Measurements from ENCODE around the gene SLC7A14. TPM values are rescaled to one million over a fixed set of nuclear protein-coding genes. Genes with fewer than 3 reads are reported as not detected.

SLC7A14 gene
- polyA plus RNA-seq, 1 donor from 2014 or later: not detected

- Mint-ChIP-seq H3K27ac (no peak overlapping the region), H3K27me3 (peaks cover 17% of the 10 kb centered on the region), H3K36me3 (no peaks in the 10 kb centered on the region), H3K9me3 (no peaks in the 10 kb centered on the region), H3K4me1 (no peaks in the 10 kb centered on the region), H3K4me3 (no peak overlapping the region)
Observed at GRCh38 chr3:170486398-170486797, 99.5 kb downstream of the SLC7A14 start.

- Mint-ChIP-seq H3K9me3 (no peaks in the 10 kb centered on the region), H3K4me1 (no peaks in the 10 kb centered on the region), H3K27ac (no peak overlapping the region), H3K4me3 (no peak overlapping the region), H3K27me3 (peaks cover 17% of the 10 kb centered on the region), H3K36me3 (no peaks in the 10 kb centered on the region)
Observed at GRCh38 chr3:170485696-170486095, 100.2 kb downstream of the SLC7A14 start.

GRCh38 chr3:170485294-170485693 lies 100.6 kb downstream of the SLC7A14 start:
- peaks cover 19% of the 10 kb centered on the region for H3K27me3 Mint-ChIP-seq

GRCh38 chr3:170484869-170485268 lies 101.0 kb downstream of the SLC7A14 start:
- Mint-ChIP-seq H3K4me1 (no peaks in the 10 kb centered on the region), H3K27ac (no peak overlapping the region), H3K36me3 (no peaks in the 10 kb centered on the region), H3K9me3 (no peaks in the 10 kb centered on the region), H3K27me3 (peaks cover 21% of the 10 kb centered on the region), H3K4me3 (no peak overlapping the region)

More at GRCh38 chr3:170485294-170485693, 100.6 kb downstream of the SLC7A14 start:
- H3K4me1 Mint-ChIP-seq: no peaks in the 10 kb centered on the region
- no peak overlapping the region for H3K4me3 Mint-ChIP-seq
- H3K36me3 Mint-ChIP-seq: no peaks in the 10 kb centered on the region
- no peaks in the 10 kb centered on the region for H3K9me3 Mint-ChIP-seq
- no peak overlapping the region for H3K27ac Mint-ChIP-seq

- H3K27me3 Mint-ChIP-seq: peaks cover 23% of the 10 kb centered on the region
- no peaks in the 10 kb centered on the region for H3K9me3 Mint-ChIP-seq
- no peaks in the 10 kb centered on the region for H3K36me3 Mint-ChIP-seq
- no peak overlapping the region for H3K4me3 Mint-ChIP-seq
- no peak overlapping the region for H3K27ac Mint-ChIP-seq
- no peaks in the 10 kb centered on the region for H3K4me1 Mint-ChIP-seq
Observed at GRCh38 chr3:170483485-170484262, 102.2 kb downstream of the SLC7A14 start.

GRCh38 chr3:170482199-170482598 lies 103.7 kb downstream of the SLC7A14 start:
- Mint-ChIP-seq H3K27ac (no peak overlapping the region), H3K27me3 (peaks cover 19% of the 10 kb centered on the region), H3K4me3 (no peak overlapping the region), H3K9me3 (no peaks in the 10 kb centered on the region), H3K36me3 (no peaks in the 10 kb centered on the region), H3K4me1 (no peaks in the 10 kb centered on the region)

GRCh38 chr3:170480111-170480510 lies 105.8 kb downstream of the SLC7A14 start:
- H3K4me3 Mint-ChIP-seq: no peak overlapping the region
- H3K27ac Mint-ChIP-seq: no peak overlapping the region
- H3K4me1 Mint-ChIP-seq: no peaks in the 10 kb centered on the region
- H3K27me3 Mint-ChIP-seq: peaks cover 16% of the 10 kb centered on the region
- no peaks in the 10 kb centered on the region for H3K36me3 Mint-ChIP-seq
- H3K9me3 Mint-ChIP-seq: no peaks in the 10 kb centered on the region

- peak overlapping the region in 1 of 3 donors; percentile 17 for H3K27ac Mint-ChIP-seq
- H3K27me3 Mint-ChIP-seq: peaks cover 24% of the 10 kb centered on the region
- H3K4me1 Mint-ChIP-seq: no peaks in the 10 kb centered on the region
- H3K4me3 Mint-ChIP-seq: no peak overlapping the region
- no peaks in the 10 kb centered on the region for H3K36me3 Mint-ChIP-seq
- H3K9me3 Mint-ChIP-seq: no peaks in the 10 kb centered on the region
Observed at GRCh38 chr3:170477395-170477794, 108.5 kb downstream of the SLC7A14 start.

- Mint-ChIP-seq H3K27ac (no peak overlapping the region), H3K27me3 (peaks cover 24% of the 10 kb centered on the region), H3K4me3 (no peak overlapping the region), H3K4me1 (no peaks in the 10 kb centered on the region), H3K36me3 (no peaks in the 10 kb centered on the region), H3K9me3 (no peaks in the 10 kb centered on the region)
Observed at GRCh38 chr3:170476291-170476690, 109.6 kb downstream of the SLC7A14 start.

GRCh38 chr3:170475092-170475685 lies 110.7 kb downstream of the SLC7A14 start:
- Mint-ChIP-seq H3K27ac (no peak overlapping the region), H3K36me3 (no peaks in the 10 kb centered on the region), H3K4me3 (no peak overlapping the region), H3K4me1 (no peaks in the 10 kb centered on the region), H3K9me3 (no peaks in the 10 kb centered on the region), H3K27me3 (peaks cover 23% of the 10 kb centered on the region)

GRCh38 chr3:170473358-170473757 lies 112.5 kb downstream of the SLC7A14 start:
- no peak overlapping the region for H3K27ac Mint-ChIP-seq
- peaks cover 22% of the 10 kb centered on the region for H3K27me3 Mint-ChIP-seq
- no peaks in the 10 kb centered on the region for H3K36me3 Mint-ChIP-seq
- H3K4me3 Mint-ChIP-seq: no peak overlapping the region
- H3K4me1 Mint-ChIP-seq: no peaks in the 10 kb centered on the region
- H3K9me3 Mint-ChIP-seq: no peaks in the 10 kb centered on the region

- Mint-ChIP-seq H3K4me1 (no peaks in the 10 kb centered on the region), H3K4me3 (no peak overlapping the region), H3K36me3 (no peaks in the 10 kb centered on the region), H3K27me3 (peaks cover 18% of the 10 kb centered on the region), H3K27ac (no peak overlapping the region), H3K9me3 (no peaks in the 10 kb centered on the region)
Observed at GRCh38 chr3:170471149-170471548, 114.7 kb downstream of the SLC7A14 start.

- H3K9me3 Mint-ChIP-seq: no peaks in the 10 kb centered on the region
- no peaks in the 10 kb centered on the region for H3K36me3 Mint-ChIP-seq
- H3K27ac Mint-ChIP-seq: no peak overlapping the region
- H3K27me3 Mint-ChIP-seq: peaks cover 17% of the 10 kb centered on the region
- no peaks in the 10 kb centered on the region for H3K4me1 Mint-ChIP-seq
- H3K4me3 Mint-ChIP-seq: no peak overlapping the region
Observed at GRCh38 chr3:170470063-170471016, 115.5 kb downstream of the SLC7A14 start.

GRCh38 chr3:170469151-170470062 lies 116.5 kb downstream of the SLC7A14 start:
- Mint-ChIP-seq H3K9me3 (no peaks in the 10 kb centered on the region), H3K4me3 (no peak overlapping the region), H3K4me1 (no peaks in the 10 kb centered on the region), H3K27me3 (peaks cover 14% of the 10 kb centered on the region), H3K27ac (no peak overlapping the region), H3K36me3 (no peaks in the 10 kb centered on the region)

Data from IgD-negative memory B cell (primary cell).